ENCODE data around the gene FBLIM1. TPM values are rescaled to one million over a fixed set of nuclear protein-coding genes. Genes with fewer than 3 reads are reported as not detected.

Gene FBLIM1
- total RNA-seq = under 1 TPM in 1 of 2 donors, not detected in 1; 0.21 TPM
- 0.12 to 0.15 reads per million in 2 donors for total RNA-seq

- ATAC-seq = no peak
- peak within 1 kb of the TSS; percentile 80 for H3K4me3 Mint-ChIP-seq
- no peak for DNase-seq
- H3K4me1 Mint-ChIP-seq = peaks cover 16% of the 10 kb centered on the region
- peaks cover 3% of the 10 kb centered on the region for H3K36me3 Mint-ChIP-seq (ENCODE audit: low read depth)
- no peaks in the 10 kb centered on the region for H3K9me3 ChIP-seq (ENCODE audit: control insufficient read depth, low read length, poor library complexity, severe bottlenecking)
- H3K27ac Mint-ChIP-seq = no peak within 1 kb of the TSS
- H3K27me3 Mint-ChIP-seq = peaks cover 56% of the 10 kb centered on the region
Measured at GRCh38 chr1:15758343-15758931, at the start of gene FBLIM1. Gene FBLIM1 (plus strand): TSS chr1:15758795. CDS start chr1:15764984, 6,189 bp downstream.

GRCh38 chr1:15709226-15709625 lies 49.4 kb upstream of the FBLIM1 start:
- DNase-seq (no peak), ATAC-seq (no peak)
- Mint-ChIP-seq H3K36me3 (ENCODE audit: low read depth) (peaks cover 3% of the 10 kb centered on the region), H3K4me3 (no peak overlapping the region), H3K4me1 (peaks cover 8% of the 10 kb centered on the region), H3K27me3 (no peaks in the 10 kb centered on the region), H3K27ac (no peak overlapping the region)
- no peaks in the 10 kb centered on the region for H3K9me3 ChIP-seq (ENCODE audit: control insufficient read depth, low read length, poor library complexity, severe bottlenecking)

GRCh38 chr1:15712168-15712567 lies 46.4 kb upstream of the FBLIM1 start:
- Mint-ChIP-seq H3K4me1 (peaks cover 6% of the 10 kb centered on the region), H3K27me3 (no peaks in the 10 kb centered on the region), H3K36me3 (ENCODE audit: low read depth) (no peaks in the 10 kb centered on the region), H3K4me3 (no peak overlapping the region), H3K27ac (no peak overlapping the region)
- no peak for DNase-seq
- ATAC-seq = no peak
- no peaks in the 10 kb centered on the region for H3K9me3 ChIP-seq (ENCODE audit: control insufficient read depth, low read length, poor library complexity, severe bottlenecking)

GRCh38 chr1:15714406-15715136 lies 44.0 kb upstream of the FBLIM1 start:
- no peak for ATAC-seq
- H3K4me3 Mint-ChIP-seq = no peak overlapping the region
- no peaks in the 10 kb centered on the region for H3K27me3 Mint-ChIP-seq

GRCh38 chr1:15717418-15718125 lies 41.0 kb upstream of the FBLIM1 start:
- peaks cover 2% of the 10 kb centered on the region for H3K36me3 Mint-ChIP-seq (ENCODE audit: low read depth)
- peaks cover 3% of the 10 kb centered on the region for H3K4me1 Mint-ChIP-seq
- no peaks in the 10 kb centered on the region for H3K9me3 ChIP-seq (ENCODE audit: control insufficient read depth, low read length, poor library complexity, severe bottlenecking)
- no peak overlapping the region for H3K4me3 Mint-ChIP-seq
- no peaks in the 10 kb centered on the region for H3K27me3 Mint-ChIP-seq
- DNase-seq = no peak
- no peak for ATAC-seq
- H3K27ac Mint-ChIP-seq = no peak overlapping the region

More at GRCh38 chr1:15714406-15715136, 44.0 kb upstream of the FBLIM1 start:
- H3K36me3 Mint-ChIP-seq (ENCODE audit: low read depth) = peaks cover under 1% of the 10 kb centered on the region
- peaks cover 5% of the 10 kb centered on the region for H3K4me1 Mint-ChIP-seq
- H3K27ac Mint-ChIP-seq = no peak overlapping the region
- DNase-seq = no peak
- no peaks in the 10 kb centered on the region for H3K9me3 ChIP-seq (ENCODE audit: control insufficient read depth, low read length, poor library complexity, severe bottlenecking)

- no peaks in the 10 kb centered on the region for H3K27me3 Mint-ChIP-seq
- ATAC-seq = no peak
- peaks cover 2% of the 10 kb centered on the region for H3K36me3 Mint-ChIP-seq (ENCODE audit: low read depth)
- peaks cover 3% of the 10 kb centered on the region for H3K4me1 Mint-ChIP-seq
- no peak overlapping the region for H3K4me3 Mint-ChIP-seq
- no peaks in the 10 kb centered on the region for H3K9me3 ChIP-seq (ENCODE audit: control insufficient read depth, low read length, poor library complexity, severe bottlenecking)
- H3K27ac Mint-ChIP-seq = no peak overlapping the region
- DNase-seq = no peak
Measured at GRCh38 chr1:15718199-15718601, 40.4 kb upstream of the FBLIM1 start.

GRCh38 chr1:15719381-15720120 lies 39.0 kb upstream of the FBLIM1 start:
- Mint-ChIP-seq H3K27me3 (no peaks in the 10 kb centered on the region), H3K36me3 (ENCODE audit: low read depth) (peaks cover 2% of the 10 kb centered on the region), H3K27ac (no peak overlapping the region), H3K4me3 (no peak overlapping the region), H3K4me1 (peaks cover 1% of the 10 kb centered on the region)
- no peak for ATAC-seq
- no peaks in the 10 kb centered on the region for H3K9me3 ChIP-seq (ENCODE audit: control insufficient read depth, low read length, poor library complexity, severe bottlenecking)
- DNase-seq = no peak

GRCh38 chr1:15720861-15721260 lies 37.7 kb upstream of the FBLIM1 start:
- Mint-ChIP-seq H3K36me3 (ENCODE audit: low read depth) (peaks cover 2% of the 10 kb centered on the region), H3K4me1 (peaks cover 2% of the 10 kb centered on the region), H3K4me3 (peak overlapping the region; percentile 15), H3K27ac (no peak overlapping the region), H3K27me3 (no peaks in the 10 kb centered on the region)
- H3K9me3 ChIP-seq (ENCODE audit: control insufficient read depth, low read length, poor library complexity, severe bottlenecking) = no peaks in the 10 kb centered on the region
- ATAC-seq (no peak), DNase-seq (no peak)

GRCh38 chr1:15722411-15722810 lies 36.2 kb upstream of the FBLIM1 start:
- Mint-ChIP-seq H3K27me3 (no peaks in the 10 kb centered on the region), H3K4me1 (peaks cover 2% of the 10 kb centered on the region), H3K27ac (no peak overlapping the region), H3K36me3 (ENCODE audit: low read depth) (peaks cover 4% of the 10 kb centered on the region), H3K4me3 (peak overlapping the region; percentile 36)
- DNase-seq (no peak), ATAC-seq (no peak)
- no peaks in the 10 kb centered on the region for H3K9me3 ChIP-seq (ENCODE audit: control insufficient read depth, low read length, poor library complexity, severe bottlenecking)

GRCh38 chr1:15722836-15723532 lies 35.6 kb upstream of the FBLIM1 start:
- DNase-seq (no peak), ATAC-seq (no peak)
- Mint-ChIP-seq H3K4me3 (peak overlapping the region; percentile 36), H3K27ac (no peak overlapping the region), H3K36me3 (ENCODE audit: low read depth) (peaks cover 4% of the 10 kb centered on the region), H3K27me3 (no peaks in the 10 kb centered on the region), H3K4me1 (peaks cover 2% of the 10 kb centered on the region)
- no peaks in the 10 kb centered on the region for H3K9me3 ChIP-seq (ENCODE audit: control insufficient read depth, low read length, poor library complexity, severe bottlenecking)

GRCh38 chr1:15723631-15724246 lies 34.9 kb upstream of the FBLIM1 start:
- Mint-ChIP-seq H3K4me3 (no peak overlapping the region), H3K27ac (no peak overlapping the region), H3K36me3 (ENCODE audit: low read depth) (peaks cover 4% of the 10 kb centered on the region), H3K27me3 (no peaks in the 10 kb centered on the region), H3K4me1 (peaks cover 2% of the 10 kb centered on the region)
- ATAC-seq (no peak), DNase-seq (no peak)
- no peaks in the 10 kb centered on the region for H3K9me3 ChIP-seq (ENCODE audit: control insufficient read depth, low read length, poor library complexity, severe bottlenecking)
